Measurements from ENCODE around the gene JPH3.

The JPH3 gene

GRCh38 chr16:87735270-87736007, 133.1 kb downstream of the JPH3 start:
- CTCF ChIA-PET, result no interaction called here
- POLR2A ChIA-PET, result no interaction called here
- DNase-seq (ENCODE audit: extremely low spot score), result no peak
- TF ChIP-seq CTCF (IDR thresholded peaks at IDR 0.05; ENCODE audit: control extremely low read depth, extremely low read depth, low read depth, missing control alignments), result no peak

GRCh38 chr16:87736008-87736382, 133.7 kb downstream of the JPH3 start:
- ChIA-PET POLR2A (no interaction called here), CTCF (no interaction called here)
- TF ChIP-seq CTCF (IDR thresholded peaks at IDR 0.05; ENCODE audit: control extremely low read depth, extremely low read depth, low read depth, missing control alignments), result no peak
- no peak for DNase-seq (ENCODE audit: extremely low spot score)

GRCh38 chr16:87739801-87740200, 137.5 kb downstream of the JPH3 start:
- POLR2A ChIA-PET, result no interaction called here
- no peak for TF ChIP-seq CTCF (IDR thresholded peaks at IDR 0.05; ENCODE audit: control extremely low read depth, extremely low read depth, low read depth, missing control alignments)
- CTCF ChIA-PET, result no interaction called here
- DNase-seq (ENCODE audit: extremely low spot score), result no peak

GRCh38 chr16:87740441-87740840, 138.1 kb downstream of the JPH3 start:
- ChIA-PET CTCF (no interaction called here), POLR2A (no interaction called here)
- no peak for TF ChIP-seq CTCF (IDR thresholded peaks at IDR 0.05; ENCODE audit: control extremely low read depth, extremely low read depth, low read depth, missing control alignments)
- no peak for DNase-seq (ENCODE audit: extremely low spot score)

GRCh38 chr16:87740909-87741424, 138.7 kb downstream of the JPH3 start:
- no peak for TF ChIP-seq CTCF (IDR thresholded peaks at IDR 0.05; ENCODE audit: control extremely low read depth, extremely low read depth, low read depth, missing control alignments)
- ChIA-PET CTCF (no interaction called here), POLR2A (no interaction called here)
- no peak for DNase-seq (ENCODE audit: extremely low spot score)

- no peak for TF ChIP-seq CTCF (IDR thresholded peaks at IDR 0.05; ENCODE audit: control extremely low read depth, extremely low read depth, low read depth, missing control alignments)
- no peak for DNase-seq (ENCODE audit: extremely low spot score)
- CTCF ChIA-PET, result interaction anchor here (1.4 kb wide), 1 partner anchor 106 kb away, joined by 3 read pairs; no protein-coding TSS in a partner anchor
- POLR2A ChIA-PET, result no interaction called here
These were observed 139.6 kb downstream of the JPH3 start for GRCh38 chr16:87741700-87742415.
